GM12892 (cell line): ENCODE measurements around the gene LHX8.

Source experiments
- POLR2A ChIP-seq: IDR thresholded peaks from 2 replicates; pipeline ENCODE4 v1.6.1; 2011; ENCODE audit warnings: low read depth, low read length, control low read depth
- POLR2AphosphoS5 ChIP-seq: IDR thresholded peaks from 2 replicates; pipeline ENCODE4 v1.6.1; 2011; ENCODE audit warnings: low read depth, low read length, control low read depth

DNA sequence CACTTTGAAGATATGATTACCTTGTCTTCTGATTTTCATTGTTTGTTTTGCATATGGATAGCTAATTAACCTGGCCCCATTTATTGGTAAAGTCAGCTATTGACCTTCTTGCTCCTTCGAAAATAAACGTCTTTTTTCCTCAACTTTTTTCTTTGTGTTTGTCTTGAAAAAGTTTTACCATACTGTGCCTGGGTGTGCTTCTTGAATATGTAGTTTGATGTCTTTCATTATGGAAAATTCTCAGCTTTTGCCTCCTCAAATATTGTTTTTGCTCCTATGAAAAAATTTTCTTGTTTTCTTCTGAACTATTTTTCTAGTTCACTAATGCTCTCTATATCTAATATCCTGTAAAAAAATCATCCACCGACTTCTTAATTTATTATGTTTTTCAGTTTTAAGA lies 25.0 kb downstream of the LHX8 start:
- TF ChIP-seq POLR2A: no peak
- no peak for TF ChIP-seq POLR2AphosphoS5
